C4-2B (cell line): ENCODE data around the gene CAMKK2.

Experiments used
- CTCF ChIP-seq: fragments of 450-650 bp; conservative IDR thresholded peaks from 2 replicates; pipeline ENCODE4 v1.5.1; 2017; ENCODE audit warnings: mild to moderate bottlenecking
- ZFX ChIP-seq: fragments of 450-650 bp; IDR thresholded peaks from 2 replicates; pipeline ENCODE4 v1.6.1; 2017

- TF ChIP-seq CTCF (no peak), ZFX (no peak)
Observed at GRCh38 chr12:121282072-121282742, 14.3 kb downstream of the CAMKK2 start.
